Left ventricle myocardium inferior (tissue), 1 donor: ENCODE results near the gene BNIP3. TPM values are rescaled to one million over a fixed set of nuclear protein-coding genes. Genes with fewer than 3 reads are reported as not detected.
"Not testable (repeated sequence)": the region's sequence is repeated elsewhere in the genome, so short reads cannot be mapped to it uniquely, and the experiment has no call there.

Experiments used
- DNase-seq: peaks from one replicate; pipeline ENCODE4 v3.0.0-alpha.2; 2020
- H3K27ac ChIP-seq: fragments of 200-600 bp; replicated peaks from 2 replicates; pipeline ENCODE4 v1.8.0; 2021
- H3K27me3 ChIP-seq: fragments of 200-600 bp; 2 replicates; pipeline ENCODE4 v1.8.0; 2021; ENCODE audit warnings: low read depth
- H3K36me3 ChIP-seq: fragments of 200-600 bp; 2 replicates; pipeline ENCODE4 v1.8.0; 2021
- H3K4me1 ChIP-seq: fragments of 200-600 bp; 2 replicates; pipeline ENCODE4 v1.8.0; 2021
- H3K4me3 ChIP-seq: fragments of 200-600 bp; 2 replicates; pipeline ENCODE4 v1.8.0; 2021; ENCODE audit warnings: mild to moderate bottlenecking, moderate library complexity
- H3K9me3 ChIP-seq: fragments of 200-600 bp; replicated peaks from 2 replicates; pipeline ENCODE4 v1.8.0; 2021
- CTCF ChIP-seq: fragments of 200-600 bp; IDR thresholded peaks from 2 replicates; pipeline ENCODE4 v1.8.0; 2021; ENCODE audit warnings: antibody characterized with exemption, mild to moderate bottlenecking, borderline replicate concordance
- intact Hi-C: fragments of 100-400 bp; cut with micrococcal nuclease; formaldehyde crosslinking; loops from one replicate; pipeline ENCODE4 v1.11.0; 2022
- total RNA-seq: library from RNA; stranded (reverse); fragmentation: NEBNext Ultra II Directional; extraction: Animal tissue kit (Norgen Biotek cat#: 25700); gene quantifications from one replicate; pipeline ENCODE4 v1.2.1, GENCODE V29; 2021
- donor health status: DM: no; HTN: yes; CAD: no; lungs with severe emphysema.

The BNIP3 gene
- total RNA-seq, 1 donor from 2014 or later: 161 TPM

GRCh38 chr10:131954356-131954965 is 27.3 kb downstream of the BNIP3 start:
- Histone ChIP-seq H3K27me3 (no peaks in the 10 kb centered on the region), H3K27ac (no peak overlapping the region), H3K4me1 (no peaks in the 10 kb centered on the region), H3K9me3 (no peaks in the 10 kb centered on the region), H3K36me3 (peaks cover 57% of the 10 kb centered on the region), H3K4me3 (no peak overlapping the region)
- TF ChIP-seq CTCF: no peak
- no peak for DNase-seq
- intact Hi-C loops: no loop called here

- H3K36me3 ChIP-seq: peaks cover 80% of the 10 kb centered on the region
- H3K9me3 ChIP-seq, DNase-seq, H3K4me3 ChIP-seq, H3K27me3 ChIP-seq, H3K4me1 ChIP-seq, intact Hi-C loops, H3K27ac ChIP-seq: not testable (repeated sequence)
These were observed 31.8 kb downstream of the BNIP3 start for GRCh38 chr10:131949908-131950307.

GRCh38 chr10:131949041-131949862 is 32.5 kb downstream of the BNIP3 start:
- intact Hi-C loops: no loop called here
- no peaks in the 10 kb centered on the region for H3K4me1 ChIP-seq
- TF ChIP-seq CTCF: no peak
- no peak for DNase-seq
- no peaks in the 10 kb centered on the region for H3K27me3 ChIP-seq
- H3K36me3 ChIP-seq: peaks cover 80% of the 10 kb centered on the region
- H3K27ac ChIP-seq: no peak overlapping the region
- H3K4me3 ChIP-seq: no peak overlapping the region
- H3K9me3 ChIP-seq: no peaks in the 10 kb centered on the region

- no peak overlapping the region for H3K27ac ChIP-seq
- TF ChIP-seq CTCF: no peak
- no peaks in the 10 kb centered on the region for H3K4me1 ChIP-seq
- no peak for DNase-seq
- no peak overlapping the region for H3K4me3 ChIP-seq
- H3K36me3 ChIP-seq: peaks cover 76% of the 10 kb centered on the region
- intact Hi-C loops: no loop called here
- H3K27me3 ChIP-seq: no peaks in the 10 kb centered on the region
- H3K9me3 ChIP-seq: no peaks in the 10 kb centered on the region
These were observed 33.2 kb downstream of the BNIP3 start for GRCh38 chr10:131948501-131948900.

GRCh38 chr10:131947631-131948347 is 33.9 kb downstream of the BNIP3 start:
- DNase-seq: no peak
- Histone ChIP-seq H3K9me3 (no peaks in the 10 kb centered on the region), H3K27ac (no peak overlapping the region), H3K36me3 (peaks cover 76% of the 10 kb centered on the region), H3K27me3 (no peaks in the 10 kb centered on the region), H3K4me1 (peaks cover 4% of the 10 kb centered on the region), H3K4me3 (no peak overlapping the region)
- no peak for TF ChIP-seq CTCF
- intact Hi-C loops: no loop called here
